WTC11 (cell line): ENCODE results near the gene PTPRG. TPM values are rescaled to one million over a fixed set of nuclear protein-coding genes. Genes with fewer than 3 reads are reported as not detected.

ENCODE experiments used
- ATAC-seq: fragments of 200-7000 bp; cut with Tn5 transposase; 2 replicates; pipeline ENCODE4 v1.10.0; 2021; ENCODE audit warnings: mild to moderate bottlenecking, moderate library complexity
- CTCF ChIA-PET: fragments of 300-600 bp; sonication (Branson Sonifier 250); formaldehyde crosslinking; loops from one replicate; lab custom pipeline; 2021; ENCODE audit warnings: antibody characterized with exemption; lab: Charles Lee
- POLR2A ChIA-PET: fragments of 350-600 bp; sonication (Branson Sonifier 250); formaldehyde crosslinking; loops from one replicate; lab custom pipeline; 2021; ENCODE audit warnings: antibody characterized with exemption; lab: Charles Lee
- DNase-seq: peaks from one replicate; pipeline ENCODE4 v3.0.0; 2021; ENCODE audit warnings: low spot score
- H3K27ac Mint-ChIP-seq: 2 replicates; pipeline ENCODE4 v1.8.0; 2021; ENCODE audit warnings: mixed read lengths
- H3K27me3 Mint-ChIP-seq: 2 replicates; pipeline ENCODE4 v1.8.0; 2021; ENCODE audit warnings: low read depth, mild to moderate bottlenecking, moderate library complexity, mixed read lengths
- H3K36me3 Mint-ChIP-seq: 2 replicates; pipeline ENCODE4 v1.8.0; 2021; ENCODE audit warnings: mixed read lengths
- H3K4me1 Mint-ChIP-seq: 2 replicates; pipeline ENCODE4 v1.8.0; 2022; ENCODE audit warnings: mixed read lengths
- H3K4me3 Mint-ChIP-seq: 2 replicates; pipeline ENCODE4 v1.8.0; 2021; ENCODE audit warnings: mild to moderate bottlenecking, moderate library complexity, mixed read lengths
- H3K9me3 Mint-ChIP-seq: 2 replicates; pipeline ENCODE4 v1.8.0; 2021; ENCODE audit warnings: mixed read lengths
- CBFB ChIP-seq: sonication (generic); formaldehyde crosslinking; IDR thresholded peaks from 2 replicates; pipeline ENCODE4 v1.8.1; 2022; ENCODE audit warnings: mild to moderate bottlenecking, low read depth, missing genetic modification reagents
- CREM ChIP-seq: sonication (generic); formaldehyde crosslinking; IDR thresholded peaks from 2 replicates; pipeline ENCODE4 v1.8.1; 2022; ENCODE audit warnings: mild to moderate bottlenecking, missing genetic modification reagents, moderate library complexity
- CTCF ChIP-seq: fragments of 200-600 bp; IDR thresholded peaks from 2 replicates; pipeline ENCODE4 v1.8.0; 2022; ENCODE audit warnings: antibody characterized with exemption
- E2F5 ChIP-seq: sonication (generic); formaldehyde crosslinking; IDR thresholded peaks from 2 replicates; pipeline ENCODE4 v1.8.1; 2022; ENCODE audit warnings: mild to moderate bottlenecking, moderate library complexity, missing genetic modification reagents
- FOXP1 ChIP-seq: sonication (generic); formaldehyde crosslinking; IDR thresholded peaks from 2 replicates; pipeline ENCODE4 v1.8.0; 2022; ENCODE audit warnings: missing genetic modification reagents, mild to moderate bottlenecking, moderate library complexity, borderline replicate concordance
- HMGXB4 ChIP-seq: sonication (generic); formaldehyde crosslinking; IDR thresholded peaks from 2 replicates; pipeline ENCODE4 v1.8.1; 2023; ENCODE audit warnings: mild to moderate bottlenecking, moderate library complexity, missing genetic modification reagents
- MYBL2 ChIP-seq: sonication (generic); formaldehyde crosslinking; IDR thresholded peaks from 2 replicates; pipeline ENCODE4 v1.8.1; 2023; ENCODE audit warnings: mild to moderate bottlenecking, moderate library complexity, missing genetic modification reagents
- NFATC4 ChIP-seq: fragments of 250-450 bp; sonication (Bioruptor Pico); IDR thresholded peaks from 2 replicates; pipeline ENCODE4 v1.9.0; 2021; ENCODE audit warnings: mild to moderate bottlenecking
- NFE2L1 ChIP-seq: sonication (generic); formaldehyde crosslinking; IDR thresholded peaks from 2 replicates; pipeline ENCODE4 v1.8.1; 2023; ENCODE audit warnings: missing genetic modification reagents
- NR3C1 ChIP-seq: sonication (generic); formaldehyde crosslinking; conservative IDR thresholded peaks from 2 replicates; pipeline ENCODE4 v1.8.1; 2023; ENCODE audit warnings: low read depth, mild to moderate bottlenecking, missing genetic modification reagents
- OVOL2 ChIP-seq: fragments of 250-450 bp; sonication (Bioruptor Pico); IDR thresholded peaks from 2 replicates; pipeline ENCODE4 v1.9.0; 2021; ENCODE audit warnings: mild to moderate bottlenecking, borderline replicate concordance
- PRDM15 ChIP-seq: sonication (generic); formaldehyde crosslinking; IDR thresholded peaks from 2 replicates; pipeline ENCODE4 v1.8.0; 2022; ENCODE audit warnings: missing genetic modification reagents
- PREB ChIP-seq: sonication (generic); formaldehyde crosslinking; IDR thresholded peaks from 2 replicates; pipeline ENCODE4 v1.8.1; 2022; ENCODE audit warnings: mild to moderate bottlenecking, missing genetic modification reagents, moderate library complexity, borderline replicate concordance
- PRRX2 ChIP-seq: fragments of 250-450 bp; sonication (Bioruptor Pico); IDR thresholded peaks from 2 replicates; pipeline ENCODE4 v1.8.0; 2021; ENCODE audit warnings: mild to moderate bottlenecking
- RORB ChIP-seq: fragments of 250-450 bp; sonication (Bioruptor Pico); IDR thresholded peaks from 2 replicates; pipeline ENCODE4 v1.9.0; 2021; ENCODE audit warnings: mild to moderate bottlenecking
- TP53 ChIP-seq: sonication (generic); formaldehyde crosslinking; IDR thresholded peaks from 2 replicates; pipeline ENCODE4 v1.8.1; 2023; ENCODE audit warnings: mild to moderate bottlenecking, missing genetic modification reagents
- ZNF416 ChIP-seq: fragments of 250-450 bp; sonication (Bioruptor Pico); IDR thresholded peaks from 2 replicates; pipeline ENCODE4 v1.9.0; 2021; ENCODE audit warnings: mild to moderate bottlenecking, inconsistent platforms
- ZNF423 ChIP-seq: fragments of 250-450 bp; sonication (Bioruptor Pico); IDR thresholded peaks from 2 replicates; pipeline ENCODE4 v2.1.2; 2022; ENCODE audit warnings: mild to moderate bottlenecking, moderate library complexity
- total RNA-seq: library from RNA; stranded (reverse); gene quantifications from 3 replicates; pipeline ENCODE4 v1.2.3, GENCODE V29; 2021

Gene PTPRG
- total RNA-seq, 1 experiment from 2014 or later: 106 TPM

GRCh38 chr3:61562721-61563312 lies 1.4 kb downstream of the PTPRG start:
- DNase-seq: peak; percentile 24
- peaks cover 43% of the 10 kb centered on the region for H3K4me1 Mint-ChIP-seq
- H3K4me3 Mint-ChIP-seq: peak overlapping the region; percentile 95
- CTCF ChIA-PET: interaction anchor here (2.3 kb wide), 1 partner anchor 33 kb away, joined by 16 read pairs; no protein-coding TSS in a partner anchor
- peaks cover 11% of the 10 kb centered on the region for H3K27me3 Mint-ChIP-seq
- no peak for ATAC-seq
- H3K36me3 Mint-ChIP-seq: peaks cover 5% of the 10 kb centered on the region; the same call in 1 of the 2 replicates
- POLR2A ChIA-PET: interaction anchor here (1.0 kb wide), 1 partner anchor 140 kb away, joined by 4 read pairs; no protein-coding TSS in a partner anchor
- H3K27ac Mint-ChIP-seq: peak overlapping the region; percentile 71
- H3K9me3 Mint-ChIP-seq: peaks cover 13% of the 10 kb centered on the region
- TF ChIP-seq PRDM15 (CRISPR knock-in tag) (no peak), FOXP1 (CRISPR knock-in tag) (0 out of 2 replicates have a peak, but pooled peaks have one; percentile 29), ZNF416 (CRISPR knock-in tag) (no peak), NFE2L1 (CRISPR knock-in tag) (0 out of 2 replicates have a peak, but pooled peaks have one; percentile 1)

GRCh38 chr3:61563313-61564271 lies 2.2 kb downstream of the PTPRG start:
- ATAC-seq (no peak), DNase-seq (peak; percentile 18)
- ChIA-PET CTCF (interaction anchor here (0.6 to 2.2 kb wide), 38 partner anchors 10 to 808 kb away, joined by 3 to 24 read pairs (median 4); no protein-coding TSS in a partner anchor), POLR2A (interaction anchor here (0.6 to 1.5 kb wide), 6 partner anchors 11 to 190 kb away, joined by 3 to 12 read pairs (median 4); no protein-coding TSS in a partner anchor)
- Mint-ChIP-seq H3K27ac (peak overlapping the region; percentile 85), H3K9me3 (peaks cover 6% of the 10 kb centered on the region), H3K4me1 (peaks cover 50% of the 10 kb centered on the region), H3K4me3 (peak overlapping the region; percentile 95), H3K27me3 (peaks cover 6% of the 10 kb centered on the region), H3K36me3 (peaks cover 4% of the 10 kb centered on the region; the same call in 1 of the 2 replicates)
- TF ChIP-seq HMGXB4 (CRISPR knock-in tag): peak; percentile 38; the same call in 1 of the 2 replicates
- TF ChIP-seq FOXP1 (CRISPR knock-in tag): 0 out of 2 replicates have a peak, but pooled peaks have one; percentile 7
- no peak for TF ChIP-seq RORB (CRISPR knock-in tag)
- 0 out of 2 replicates have a peak, but pooled peaks have one; percentile 23 for TF ChIP-seq CREM (CRISPR knock-in tag)

- Mint-ChIP-seq H3K36me3 (peaks cover 4% of the 10 kb centered on the region; the same call in 1 of the 2 replicates), H3K4me1 (peaks cover 51% of the 10 kb centered on the region), H3K27ac (peak overlapping the region; percentile 85), H3K4me3 (peak overlapping the region; percentile 95), H3K9me3 (no peaks in the 10 kb centered on the region), H3K27me3 (no peaks in the 10 kb centered on the region)
- ChIA-PET CTCF (interaction anchor here (0.6 to 2.2 kb wide), 39 partner anchors 9 to 809 kb away, joined by 3 to 24 read pairs (median 4); no protein-coding TSS in a partner anchor), POLR2A (interaction anchor here (0.6 to 1.5 kb wide), 6 partner anchors 10 to 189 kb away, joined by 3 to 12 read pairs (median 4); no protein-coding TSS in a partner anchor)
- DNase-seq: peak; percentile 92
- ATAC-seq: peak; percentile 47
- TF ChIP-seq PREB (CRISPR knock-in tag) (no peak), NFATC4 (CRISPR knock-in tag) (no peak), MYBL2 (CRISPR knock-in tag) (no peak), CBFB (0 out of 2 replicates have a peak, but pooled peaks have one; percentile 48), TP53 (CRISPR knock-in tag) (no peak), E2F5 (0 out of 2 replicates have a peak, but pooled peaks have one; percentile 39), CTCF (peak; percentile 70), ZNF423 (CRISPR knock-in tag) (no peak), PRRX2 (CRISPR knock-in tag) (no peak), NR3C1 (no peak), OVOL2 (no peak)
Observed at GRCh38 chr3:61564395-61565059, 3.2 kb downstream of the PTPRG start.
